ENCODE measurements around the gene ABCD2.
"Not testable (repeated sequence)": the region's sequence is repeated elsewhere in the genome, so short reads cannot be mapped to it uniquely, and the experiment has no call there.

The ABCD2 gene

DNA sequence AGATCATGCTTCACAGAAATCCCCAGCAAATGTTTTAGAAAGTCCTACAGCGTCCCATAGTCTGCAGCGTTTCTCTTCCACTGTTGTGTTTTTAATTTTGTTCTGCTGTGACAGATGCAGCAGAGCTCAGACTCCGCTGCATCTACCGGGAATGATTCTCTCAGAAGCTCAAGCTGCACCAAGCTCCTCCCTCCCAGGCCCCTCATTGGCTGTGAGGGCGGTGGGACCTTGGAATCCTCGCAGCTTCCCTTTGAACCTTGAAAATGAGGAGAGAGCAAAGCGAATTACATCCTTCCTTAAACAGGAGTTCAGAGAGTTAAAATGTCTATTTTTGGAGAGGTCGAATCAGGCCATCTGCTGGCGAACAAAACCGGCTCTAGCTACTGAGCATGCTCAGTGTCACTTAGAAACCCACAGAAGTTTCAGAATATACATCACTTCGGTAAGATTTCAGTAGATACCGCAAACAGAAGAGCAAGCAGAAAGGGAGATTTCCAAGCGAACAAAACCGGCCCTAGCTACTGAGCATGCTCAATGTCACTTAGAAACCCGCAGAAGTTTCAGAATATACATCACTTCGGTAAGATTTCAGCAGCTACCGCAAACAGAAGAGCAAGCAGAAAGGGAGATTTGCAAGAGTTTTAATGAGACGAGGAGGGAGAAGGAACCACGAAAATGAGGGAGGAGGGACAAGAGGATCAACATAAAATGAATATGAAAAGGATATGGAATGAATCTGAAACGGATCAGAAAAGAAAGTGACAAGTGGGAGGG lies at the start of gene ABCD2:
ABCD2 (minus strand) TSS at position 144 of the 774 bp plus-strand sequence. CDS start 188 bp downstream, outside the sequence.
- Histone ChIP-seq H3K9me3 (ENCODE audit: control insufficient read depth, insufficient read depth, low read length) (no peaks in the 10 kb centered on the region), H3K4me1 (ENCODE audit: insufficient read depth, low read length) (no peaks in the 10 kb centered on the region), H3K9ac (ENCODE audit: low read depth, low read length) (peak within 1 kb of the TSS; percentile 45; the same call in 1 of the 2 replicates), H3K36me3 (ENCODE audit: insufficient read depth, low read length) (no peaks in the 10 kb centered on the region)

DNA sequence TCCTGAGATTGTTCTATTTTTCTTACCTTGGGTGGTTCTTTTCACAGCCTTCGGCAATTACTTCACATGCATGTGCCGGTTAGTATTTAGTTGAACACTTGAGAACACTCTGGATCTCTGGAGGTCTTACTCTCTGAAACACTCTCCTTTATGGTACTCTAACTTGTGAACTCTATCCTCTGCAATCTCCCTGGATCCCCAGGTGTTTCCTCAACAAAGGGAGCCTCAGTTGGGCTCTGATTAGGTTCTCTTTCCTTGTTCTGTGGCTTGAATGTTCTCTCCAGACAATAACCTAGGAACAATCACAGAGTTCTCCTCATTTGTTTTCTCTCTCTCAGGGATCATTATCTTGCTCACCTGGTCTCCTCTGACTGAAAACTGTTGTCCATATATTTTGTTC lies 40.5 kb upstream of the ABCD2 start:
- Histone ChIP-seq H3K36me3 (ENCODE audit: insufficient read depth, low read length) (no peaks in the 10 kb centered on the region), H3K9ac (ENCODE audit: low read depth, low read length) (no peak overlapping the region), H3K9me3 (ENCODE audit: control insufficient read depth, insufficient read depth, low read length) (no peaks in the 10 kb centered on the region), H3K4me1 (ENCODE audit: insufficient read depth, low read length) (no peaks in the 10 kb centered on the region)

DNA sequence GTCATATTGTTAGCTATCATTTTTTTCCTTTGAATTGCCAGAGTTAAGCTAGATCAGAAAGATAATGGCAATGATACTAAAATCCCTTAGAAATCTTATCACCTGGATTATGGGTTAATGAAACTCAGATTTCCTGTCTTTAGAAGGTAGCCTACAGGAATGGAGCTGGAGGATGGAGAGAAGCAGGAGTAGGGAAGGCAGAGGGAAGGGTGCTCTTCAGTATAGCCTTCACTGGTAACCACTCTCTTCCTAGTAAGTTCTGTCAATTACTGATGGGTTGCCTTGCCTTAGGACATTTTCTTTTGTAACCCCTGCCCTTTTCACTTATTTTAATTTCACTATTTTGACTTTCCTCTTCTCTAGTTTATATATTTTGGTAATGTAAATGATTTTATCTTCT lies 27.8 kb upstream of the ABCD2 start:
- no peaks in the 10 kb centered on the region for H3K9me3 ChIP-seq (ENCODE audit: control insufficient read depth, insufficient read depth, low read length)
- H3K4me1 ChIP-seq (ENCODE audit: insufficient read depth, low read length) = no peaks in the 10 kb centered on the region
- no peaks in the 10 kb centered on the region for H3K36me3 ChIP-seq (ENCODE audit: insufficient read depth, low read length)
- no peak overlapping the region for H3K9ac ChIP-seq (ENCODE audit: low read depth, low read length)

DNA sequence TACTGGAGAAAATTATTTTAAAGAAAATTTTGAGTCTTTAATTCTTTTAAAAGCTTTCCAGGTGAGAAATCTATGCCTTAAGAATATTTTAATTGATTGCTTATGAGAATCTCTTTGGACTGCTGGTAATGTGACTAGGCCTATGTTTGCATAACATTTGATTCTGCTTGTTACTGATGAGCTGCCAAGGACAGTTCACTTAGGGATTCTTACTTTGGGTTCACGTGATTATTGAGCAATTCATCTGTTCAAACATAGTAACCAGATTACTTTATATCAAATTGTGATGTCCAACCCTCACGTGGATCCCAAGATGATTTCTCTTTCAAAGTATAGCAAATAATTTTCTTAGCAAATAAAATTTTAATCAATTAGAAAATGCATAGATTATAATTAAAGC lies 27.4 kb upstream of the ABCD2 start:
- Histone ChIP-seq H3K9me3 (ENCODE audit: control insufficient read depth, insufficient read depth, low read length) (no peaks in the 10 kb centered on the region), H3K4me1 (ENCODE audit: insufficient read depth, low read length) (no peaks in the 10 kb centered on the region), H3K9ac (ENCODE audit: low read depth, low read length) (no peak overlapping the region), H3K36me3 (ENCODE audit: insufficient read depth, low read length) (no peaks in the 10 kb centered on the region)

DNA sequence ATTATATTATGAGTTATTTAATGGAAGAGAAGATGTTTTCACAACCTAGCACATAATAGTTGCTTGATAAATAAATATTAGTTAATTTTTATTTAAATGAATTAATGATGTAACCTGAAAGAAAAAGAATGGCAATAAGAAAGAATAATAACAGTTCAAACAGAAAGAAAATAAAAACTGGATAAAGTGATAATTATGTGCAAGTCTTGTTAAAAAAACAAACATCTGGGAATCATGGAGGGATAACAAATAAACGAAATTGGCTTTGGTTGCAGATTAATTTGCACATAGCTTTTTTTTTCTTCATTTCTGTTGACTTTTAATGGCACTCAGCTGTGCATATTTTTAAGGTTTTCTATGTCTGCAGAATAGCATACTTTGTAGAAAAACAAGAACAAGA lies 23.4 kb upstream of the ABCD2 start:
- no peaks in the 10 kb centered on the region for H3K4me1 ChIP-seq (ENCODE audit: insufficient read depth, low read length)
- no peaks in the 10 kb centered on the region for H3K9me3 ChIP-seq (ENCODE audit: control insufficient read depth, insufficient read depth, low read length)
- no peak overlapping the region for H3K9ac ChIP-seq (ENCODE audit: low read depth, low read length)
- H3K36me3 ChIP-seq (ENCODE audit: insufficient read depth, low read length) = no peaks in the 10 kb centered on the region

DNA sequence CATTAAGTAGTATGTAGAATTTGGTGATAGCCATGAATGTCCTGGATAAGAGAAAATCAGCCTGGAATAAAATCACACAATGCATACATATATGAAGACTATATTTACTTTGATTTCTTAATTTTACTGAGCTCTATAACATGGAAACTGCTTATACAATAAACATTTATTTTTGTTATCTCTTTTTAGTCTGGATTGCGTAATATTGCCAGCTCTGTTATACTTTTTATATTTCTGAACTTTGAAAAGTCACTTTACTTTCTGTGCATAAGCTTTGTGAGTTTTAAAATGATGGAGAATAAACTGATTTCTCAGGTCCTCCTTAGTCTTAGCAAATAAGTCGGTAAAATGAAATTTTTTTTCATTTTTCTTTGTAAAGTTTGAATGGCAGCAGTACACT lies 19.2 kb upstream of the ABCD2 start:
- H3K4me1 ChIP-seq (ENCODE audit: insufficient read depth, low read length) = no peaks in the 10 kb centered on the region

DNA sequence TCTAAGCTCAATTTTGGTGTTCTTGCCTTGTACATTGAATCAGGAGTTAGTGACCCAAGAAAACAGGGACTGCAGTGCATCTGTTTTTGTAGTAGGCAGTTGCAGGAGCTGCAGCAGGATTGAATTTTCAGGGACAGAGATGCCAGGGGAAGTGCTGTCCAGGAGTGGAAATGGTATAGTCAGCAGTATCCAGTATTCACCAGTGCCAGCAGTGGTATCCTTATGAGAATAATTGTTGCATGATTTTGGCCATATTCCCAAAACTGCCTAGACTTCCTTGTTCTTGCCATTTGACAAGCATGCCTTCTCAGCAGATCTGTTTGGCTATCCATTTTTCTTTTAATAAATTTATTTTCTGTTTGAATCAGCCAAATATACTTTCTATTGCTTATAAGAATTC lies 18.6 kb upstream of the ABCD2 start:
- Histone ChIP-seq H3K9ac (ENCODE audit: low read depth, low read length) (no peak overlapping the region), H3K9me3 (ENCODE audit: control insufficient read depth, insufficient read depth, low read length) (no peaks in the 10 kb centered on the region), H3K36me3 (ENCODE audit: insufficient read depth, low read length) (no peaks in the 10 kb centered on the region)

More for the DNA sequence above, 19.2 kb upstream of the ABCD2 start:
- Histone ChIP-seq H3K9me3 (ENCODE audit: control insufficient read depth, insufficient read depth, low read length) (no peaks in the 10 kb centered on the region), H3K9ac (ENCODE audit: low read depth, low read length) (no peak overlapping the region), H3K36me3 (ENCODE audit: insufficient read depth, low read length) (no peaks in the 10 kb centered on the region)

DNA sequence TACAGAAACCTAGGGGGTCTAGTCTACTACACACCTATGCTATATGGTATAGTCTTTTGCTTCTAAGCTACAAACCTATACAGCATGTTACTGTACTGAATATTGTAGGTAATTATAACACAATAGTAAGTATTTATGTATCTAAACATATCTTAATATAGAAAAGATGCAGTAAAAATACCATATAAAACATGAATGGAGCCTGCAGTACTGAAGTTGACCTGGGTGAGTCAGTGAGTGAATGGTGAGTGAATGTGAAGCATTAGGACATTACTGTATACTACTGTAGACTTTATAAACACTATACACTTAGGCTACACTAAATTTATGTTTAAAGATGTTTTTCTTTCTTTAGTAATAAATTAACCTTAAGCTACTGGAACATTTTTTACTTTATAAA lies 13.1 kb upstream of the ABCD2 start:
- no peak overlapping the region for H3K9ac ChIP-seq (ENCODE audit: low read depth, low read length)
- no peaks in the 10 kb centered on the region for H3K4me1 ChIP-seq (ENCODE audit: insufficient read depth, low read length)
- no peaks in the 10 kb centered on the region for H3K36me3 ChIP-seq (ENCODE audit: insufficient read depth, low read length)
- no peaks in the 10 kb centered on the region for H3K9me3 ChIP-seq (ENCODE audit: control insufficient read depth, insufficient read depth, low read length)

More for the DNA sequence above, 18.6 kb upstream of the ABCD2 start:
- H3K4me1 ChIP-seq (ENCODE audit: insufficient read depth, low read length) = no peaks in the 10 kb centered on the region

DNA sequence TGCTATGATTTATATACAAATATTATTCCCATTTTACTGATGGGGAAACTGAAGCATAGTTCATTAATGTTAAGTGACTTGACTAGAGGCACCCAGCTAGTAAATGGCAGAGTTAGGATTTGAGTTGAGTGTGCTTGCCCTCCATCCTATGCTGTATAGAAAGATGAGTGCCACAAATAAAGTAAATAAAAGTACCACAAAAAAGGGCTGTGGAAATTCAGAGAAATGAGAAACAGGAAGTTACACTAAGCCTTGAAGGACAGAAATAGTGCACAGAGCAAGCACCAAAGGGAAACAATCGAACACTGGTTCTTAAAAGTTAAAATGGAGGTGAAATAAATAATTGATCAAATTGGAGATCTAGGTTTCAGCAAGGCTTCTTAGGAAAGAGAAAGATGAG lies 9.2 kb upstream of the ABCD2 start:
- Histone ChIP-seq H3K9ac (ENCODE audit: low read depth, low read length) (no peak overlapping the region), H3K36me3 (ENCODE audit: insufficient read depth, low read length) (no peaks in the 10 kb centered on the region), H3K4me1 (ENCODE audit: insufficient read depth, low read length) (peaks cover 3% of the 10 kb centered on the region; the same call in 1 of the 2 replicates), H3K9me3 (ENCODE audit: control insufficient read depth, insufficient read depth, low read length) (no peaks in the 10 kb centered on the region)

DNA sequence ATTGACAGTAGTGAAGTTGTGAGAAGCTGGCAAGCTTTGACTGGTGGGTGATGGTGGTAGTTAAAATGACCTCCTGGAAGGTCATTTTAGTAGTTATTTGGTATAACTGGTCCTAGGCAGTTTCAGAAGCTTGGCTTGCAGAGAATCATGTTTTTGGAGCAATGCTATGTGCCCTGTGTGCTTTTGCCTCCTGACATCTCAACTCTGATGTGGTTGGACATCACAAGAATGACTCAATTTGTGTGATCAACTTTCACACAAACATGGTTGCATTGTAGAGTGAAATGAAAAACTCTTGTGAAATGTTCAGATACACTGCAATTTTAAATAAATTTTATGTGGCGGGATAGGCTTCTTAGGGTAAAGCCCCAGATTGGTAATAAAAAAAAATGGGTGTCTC lies 8.3 kb upstream of the ABCD2 start:
- Histone ChIP-seq H3K36me3 (ENCODE audit: insufficient read depth, low read length) (no peaks in the 10 kb centered on the region), H3K9me3 (ENCODE audit: control insufficient read depth, insufficient read depth, low read length) (no peaks in the 10 kb centered on the region), H3K9ac (ENCODE audit: low read depth, low read length) (no peak overlapping the region), H3K4me1 (ENCODE audit: insufficient read depth, low read length) (peaks cover 3% of the 10 kb centered on the region; the same call in 1 of the 2 replicates)

DNA sequence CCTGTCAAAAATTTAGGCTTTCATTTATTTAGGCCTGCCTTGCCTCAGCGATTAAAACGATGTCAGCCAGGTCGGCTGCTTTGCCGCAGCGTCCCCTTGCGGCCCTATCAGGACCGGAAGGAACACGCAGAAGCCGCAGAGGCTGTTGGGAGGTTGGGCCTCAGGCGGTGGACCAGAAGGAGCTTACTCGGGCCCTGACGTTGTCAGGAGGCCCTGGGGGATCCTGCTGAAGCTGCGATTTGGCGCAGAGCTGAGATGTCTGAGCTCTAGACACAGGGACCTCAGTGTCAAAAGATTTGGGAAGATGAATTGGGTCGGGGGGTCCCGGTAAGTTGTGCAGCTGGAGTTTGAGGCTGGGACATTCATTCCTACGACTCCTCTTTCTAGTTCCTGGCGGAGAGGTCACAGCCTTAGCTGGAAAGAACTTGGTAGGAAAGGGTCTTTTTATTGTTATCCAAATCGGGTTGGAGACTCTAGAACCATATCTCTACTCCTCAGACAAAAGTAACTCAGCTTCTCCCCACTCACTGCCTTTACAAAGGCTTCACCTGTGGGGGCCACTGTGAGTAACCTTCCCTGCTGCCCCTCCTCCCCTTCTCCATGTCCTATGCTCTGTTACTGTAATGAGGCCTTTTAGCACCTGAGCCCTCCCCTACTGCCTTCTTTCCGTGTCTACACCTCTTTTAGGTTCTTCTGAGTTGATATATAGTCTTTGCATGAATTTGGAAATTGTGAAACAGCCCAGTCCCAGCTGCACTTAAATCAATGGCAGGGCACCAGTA lies 6.6 kb upstream of the ABCD2 start:
- Histone ChIP-seq H3K36me3 (ENCODE audit: insufficient read depth, low read length) (no peaks in the 10 kb centered on the region), H3K4me1 (ENCODE audit: insufficient read depth, low read length) (peaks cover 3% of the 10 kb centered on the region; the same call in 1 of the 2 replicates), H3K9ac (ENCODE audit: low read depth, low read length) (no peak overlapping the region), H3K9me3 (ENCODE audit: control insufficient read depth, insufficient read depth, low read length) (no peaks in the 10 kb centered on the region)

DNA sequence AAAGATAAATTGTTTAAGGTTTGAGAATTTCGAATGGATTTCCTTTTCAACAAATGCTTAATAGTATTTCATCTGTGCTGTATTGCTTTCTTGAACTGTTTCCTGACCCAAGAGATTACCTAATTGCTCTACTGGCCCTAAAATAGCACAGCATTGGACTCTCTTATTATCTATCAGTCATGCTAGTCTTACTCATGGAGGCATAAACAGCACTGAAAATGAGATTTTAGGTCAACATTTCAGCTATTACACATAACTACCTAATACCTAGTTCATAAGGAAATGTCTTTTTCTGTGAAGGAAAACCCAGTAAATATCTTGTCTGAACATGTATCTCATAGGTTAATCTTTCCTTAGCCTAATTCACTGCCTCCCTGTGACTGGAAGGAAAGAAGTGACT lies 4.3 kb upstream of the ABCD2 start:
- Histone ChIP-seq H3K9me3 (ENCODE audit: control insufficient read depth, insufficient read depth, low read length) (no peaks in the 10 kb centered on the region), H3K9ac (ENCODE audit: low read depth, low read length) (no peak overlapping the region; the same call in 1 of the 2 replicates)

DNA sequence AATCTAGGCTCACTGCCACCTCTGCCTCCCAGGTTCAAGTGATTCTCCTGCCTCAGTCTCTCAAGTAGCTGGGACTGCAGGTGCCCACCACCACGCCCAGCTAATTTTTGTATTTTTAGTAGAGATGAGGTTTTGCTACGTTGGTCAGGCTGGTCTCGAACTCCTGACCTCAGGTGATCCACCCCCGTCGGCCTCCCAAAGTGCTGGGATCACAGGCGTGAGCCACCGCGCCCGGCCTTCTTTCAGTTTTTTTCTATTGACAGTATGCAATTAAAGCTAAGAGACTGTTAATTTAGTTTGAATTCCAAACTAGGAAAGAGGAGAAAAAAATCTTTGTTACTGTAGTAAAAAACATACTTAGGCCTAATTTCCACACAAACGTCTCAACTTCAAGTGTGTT lies 3.6 kb upstream of the ABCD2 start:
- not testable (repeated sequence) for H3K36me3 ChIP-seq (ENCODE audit: insufficient read depth, low read length); H3K4me1 ChIP-seq (ENCODE audit: insufficient read depth, low read length); H3K9ac ChIP-seq (ENCODE audit: low read depth, low read length); H3K9me3 ChIP-seq (ENCODE audit: control insufficient read depth, insufficient read depth, low read length)

More for the DNA sequence above, 4.3 kb upstream of the ABCD2 start:
- H3K4me1 ChIP-seq (ENCODE audit: insufficient read depth, low read length) = peaks cover 3% of the 10 kb centered on the region; the same call in 1 of the 2 replicates
- no peaks in the 10 kb centered on the region for H3K36me3 ChIP-seq (ENCODE audit: insufficient read depth, low read length)

DNA sequence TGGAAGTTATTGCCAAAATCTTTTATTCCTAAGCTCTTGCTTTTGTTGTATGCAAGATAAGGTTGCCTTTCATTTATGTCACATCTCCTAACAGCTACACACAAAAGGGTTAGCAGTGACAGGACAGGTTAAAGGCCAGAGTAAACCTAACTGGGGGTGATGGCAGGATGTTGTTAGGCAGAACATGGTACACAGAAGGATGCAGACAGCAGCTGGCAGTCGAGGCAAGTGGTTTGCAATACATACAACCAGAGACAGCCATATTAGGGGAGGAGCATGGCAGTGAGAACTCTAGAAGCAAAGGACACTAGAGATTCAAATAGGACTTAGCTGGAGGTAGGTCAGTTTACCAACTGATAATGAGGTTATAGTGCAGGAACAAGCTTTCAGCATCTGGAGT lies 2.7 kb upstream of the ABCD2 start:
- H3K36me3 ChIP-seq (ENCODE audit: insufficient read depth, low read length) = no peaks in the 10 kb centered on the region
- no peaks in the 10 kb centered on the region for H3K9me3 ChIP-seq (ENCODE audit: control insufficient read depth, insufficient read depth, low read length)
- peaks cover 3% of the 10 kb centered on the region; the same call in 1 of the 2 replicates for H3K4me1 ChIP-seq (ENCODE audit: insufficient read depth, low read length)
- H3K9ac ChIP-seq (ENCODE audit: low read depth, low read length) = no peak overlapping the region

DNA sequence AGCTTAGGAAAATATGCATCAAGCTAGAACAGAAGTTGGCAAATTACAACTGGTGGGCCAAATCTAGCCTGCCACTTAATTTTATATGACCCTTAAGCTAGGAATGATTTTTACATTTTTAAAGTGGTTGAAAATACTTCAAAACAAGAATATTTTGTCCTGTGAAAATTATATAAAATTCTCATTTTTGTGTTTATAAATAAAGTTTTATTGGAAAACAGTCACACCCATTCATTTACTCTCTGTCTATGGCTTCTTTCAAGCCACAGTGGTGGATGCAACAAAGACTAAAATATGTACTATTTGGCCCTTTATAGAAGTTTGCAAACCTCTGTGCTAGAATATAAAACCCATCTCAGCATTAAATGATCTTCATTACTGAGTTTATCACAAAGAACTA lies 2.1 kb upstream of the ABCD2 start:
- Histone ChIP-seq H3K9me3 (ENCODE audit: control insufficient read depth, insufficient read depth, low read length) (no peaks in the 10 kb centered on the region), H3K36me3 (ENCODE audit: insufficient read depth, low read length) (no peaks in the 10 kb centered on the region), H3K9ac (ENCODE audit: low read depth, low read length) (no peak overlapping the region), H3K4me1 (ENCODE audit: insufficient read depth, low read length) (peaks cover 3% of the 10 kb centered on the region; the same call in 1 of the 2 replicates)

Measured in ES-I3 (cell line).